Body of pancreas (tissue), 4 donors: ENCODE results near the gene MAST4.

Experiments used
- CTCF ChIP-seq, 7 experiments: fragments of 450-650 bp in 4 of 7; fragments of 200-600 bp in 3 of 7; sonication (generic) in 3 of 7; IDR thresholded peaks; one replicate each; pipeline ENCODE4 v1.5.1; 2016 to 2019; ENCODE audit warnings: antibody characterized with exemption in 7 of 7
- POLR2A ChIP-seq, 3 donors: fragments of 450-650 bp; IDR thresholded peaks; one replicate each; pipeline ENCODE4 v1.6.1; 2016; ENCODE audit warnings: antibody characterized with exemption in 3 of 3, mild to moderate bottlenecking in 2 of 3

GRCh38 chr5:67133776-67134175 is 537.6 kb downstream of the MAST4 start:
- TF ChIP-seq CTCF (IDR thresholded peaks at IDR 0.05), result no peak
- no peak for TF ChIP-seq POLR2A (IDR thresholded peaks at IDR 0.05)
